Measurements from ENCODE around the gene OPRL1.

OPRL1 gene

GRCh38 chr20:64042054-64042781, 37.7 kb upstream of the OPRL1 start:
- peak; percentile 41 for DNase-seq

DNA sequence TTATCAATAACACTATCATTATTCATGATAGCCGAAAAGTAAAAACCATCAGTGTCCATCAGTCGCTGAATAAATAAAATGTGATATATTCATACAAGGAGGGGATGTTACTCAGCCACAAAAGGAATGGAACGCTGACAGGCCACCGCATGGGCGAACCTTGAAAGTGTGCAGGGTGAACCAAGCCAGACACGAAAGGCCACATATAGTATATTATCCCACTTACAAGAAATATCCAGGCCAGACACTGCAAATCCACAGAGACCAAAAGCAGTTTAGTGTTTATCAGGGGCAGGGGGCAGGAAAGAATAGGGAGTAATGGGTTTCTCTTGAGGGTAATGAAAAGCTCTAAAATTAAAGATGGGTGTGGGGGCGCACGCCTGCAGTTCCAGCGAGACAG, 36.1 kb upstream of the OPRL1 start:
- DNase-seq = no peak

DNA sequence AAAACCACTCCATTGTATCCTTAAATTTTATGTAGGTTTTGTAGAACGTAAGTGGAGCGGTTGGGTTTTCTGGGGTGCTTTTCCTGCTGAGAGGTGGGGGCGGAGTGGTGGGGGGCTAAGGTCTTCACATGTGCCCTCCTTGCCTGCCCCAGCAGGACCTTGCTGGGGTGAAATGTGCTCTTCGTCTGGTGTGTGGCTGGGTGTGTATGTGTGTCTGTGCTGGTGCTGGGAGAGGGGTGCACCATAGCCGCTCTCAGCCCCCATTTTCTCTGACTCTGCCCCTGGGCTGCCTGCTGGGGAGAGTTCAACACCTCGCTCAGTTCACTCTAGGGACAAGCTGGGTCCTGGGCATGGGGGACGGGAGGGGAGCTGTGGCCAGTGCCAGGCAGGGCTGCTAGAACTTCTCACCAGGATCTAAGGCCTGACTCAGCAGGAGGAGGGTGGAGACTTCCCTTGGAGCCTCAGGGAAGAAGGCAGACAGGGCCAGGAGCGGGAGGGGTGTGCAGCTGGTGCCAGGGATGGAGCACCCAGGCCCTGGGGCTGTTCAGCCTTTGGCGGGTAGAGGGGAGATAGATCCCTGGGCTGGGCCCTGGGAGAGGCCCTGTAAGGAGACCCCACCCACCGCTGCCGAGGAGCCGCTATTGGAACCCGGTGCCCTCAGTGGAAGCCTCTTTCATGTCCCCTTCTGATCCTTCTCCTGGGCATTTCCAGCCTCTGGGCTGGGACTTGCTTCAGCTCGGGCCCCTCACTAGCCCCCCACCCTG, 35.2 kb upstream of the OPRL1 start:
- no peak for DNase-seq

GRCh38 chr20:64045346-64046011, 34.4 kb upstream of the OPRL1 start:
- DNase-seq = no peak

DNA sequence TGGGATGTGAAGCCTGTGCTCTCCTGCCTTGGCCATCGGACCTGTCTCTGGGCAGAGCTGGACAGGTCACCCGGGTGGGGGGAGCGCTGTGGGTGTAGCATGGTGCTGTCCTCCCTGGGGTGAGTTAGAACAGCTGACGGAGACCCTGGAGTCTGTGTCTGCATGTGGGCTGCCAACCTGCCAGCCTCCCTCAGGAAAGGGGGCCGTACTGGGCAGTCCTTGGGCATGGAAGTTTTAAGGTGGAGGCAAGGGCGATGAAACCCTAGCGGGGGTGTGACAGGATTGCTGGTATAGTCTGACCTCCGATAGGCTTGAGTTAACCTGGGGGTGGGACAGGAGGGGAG, 32.9 kb upstream of the OPRL1 start:
- no peak for DNase-seq

- no peak for DNase-seq
These were observed 31.9 kb upstream of the OPRL1 start for GRCh38 chr20:64047968-64048401.

DNA sequence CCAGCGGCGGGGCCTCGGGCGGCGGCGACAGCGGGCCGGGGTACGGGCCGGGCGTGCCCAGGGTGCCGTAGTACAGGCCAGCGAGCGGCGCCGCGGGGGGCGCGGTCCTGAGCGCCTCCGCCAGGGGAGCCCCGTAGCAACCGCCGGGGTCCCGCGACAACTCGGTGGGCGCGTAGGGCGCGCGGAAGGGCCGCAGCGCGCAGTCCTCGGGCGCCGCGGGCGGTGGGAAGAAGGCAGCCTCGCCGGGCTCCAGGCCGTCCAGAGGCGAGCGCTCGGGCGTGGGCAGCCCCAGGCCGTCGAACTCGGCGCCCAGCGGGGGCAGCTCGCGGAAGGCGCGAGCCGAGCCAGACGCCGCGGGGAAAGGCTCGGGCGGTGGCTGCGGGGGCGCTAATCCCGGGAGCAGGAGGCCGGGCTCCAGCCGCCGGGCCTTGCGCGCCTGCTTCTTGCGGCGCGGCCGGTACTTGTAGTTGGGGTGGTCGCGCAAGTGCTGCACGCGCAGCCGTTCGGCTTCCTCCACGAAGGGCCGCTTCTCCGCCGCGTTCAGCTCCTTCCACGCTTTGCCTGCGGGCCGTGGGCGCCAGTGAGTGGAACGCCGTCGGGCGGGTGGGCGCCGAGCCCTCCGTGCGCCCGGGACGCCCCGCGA, 31.4 kb upstream of the OPRL1 start:
- DNase-seq = no peak

- DNase-seq = no peak
These were observed 30.6 kb upstream of the OPRL1 start, which contains the start of gene SOX18 for GRCh38 chr20:64049060-64049877. TSS of gene SOX18 (minus strand) at chr20:64049639. CDS start at chr20:64049516, 123 bp downstream.

GRCh38 chr20:64049878-64050260, 30.0 kb upstream of the OPRL1 start:
- DNase-seq = no peak

- no peak for DNase-seq
These were observed 29.4 kb upstream of the OPRL1 start for GRCh38 chr20:64050261-64051032.

DNA sequence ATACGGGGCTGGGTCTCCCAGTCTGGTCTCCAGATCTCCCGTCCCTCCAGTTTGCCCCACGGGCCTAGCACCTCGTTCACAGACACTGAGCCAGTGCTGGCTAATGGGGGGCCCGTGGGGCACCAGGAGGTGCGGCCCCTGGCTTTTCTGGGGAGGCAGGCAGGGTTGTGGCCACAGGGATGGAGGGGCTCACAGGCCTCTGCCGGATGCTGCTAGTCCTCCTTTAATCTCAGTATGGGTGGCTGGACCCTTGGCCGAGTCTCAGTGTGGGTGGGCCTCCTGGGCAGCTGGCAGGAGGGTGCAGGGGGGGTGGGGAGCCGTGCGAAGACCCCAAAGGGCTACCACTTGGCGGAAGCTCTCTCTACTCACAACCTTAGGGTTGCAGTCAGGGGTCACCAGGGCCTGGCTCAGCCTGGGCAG, 28.8 kb upstream of the OPRL1 start:
- DNase-seq = no peak

- no peak for DNase-seq
These were observed 28.1 kb upstream of the OPRL1 start for GRCh38 chr20:64051561-64052325.

GRCh38 chr20:64052326-64052722, 27.6 kb upstream of the OPRL1 start:
- DNase-seq = no peak

- DNase-seq = no peak
These were observed 26.7 kb upstream of the OPRL1 start for GRCh38 chr20:64052987-64053840.

GRCh38 chr20:64053841-64054661, 25.8 kb upstream of the OPRL1 start:
- no peak for DNase-seq

DNA sequence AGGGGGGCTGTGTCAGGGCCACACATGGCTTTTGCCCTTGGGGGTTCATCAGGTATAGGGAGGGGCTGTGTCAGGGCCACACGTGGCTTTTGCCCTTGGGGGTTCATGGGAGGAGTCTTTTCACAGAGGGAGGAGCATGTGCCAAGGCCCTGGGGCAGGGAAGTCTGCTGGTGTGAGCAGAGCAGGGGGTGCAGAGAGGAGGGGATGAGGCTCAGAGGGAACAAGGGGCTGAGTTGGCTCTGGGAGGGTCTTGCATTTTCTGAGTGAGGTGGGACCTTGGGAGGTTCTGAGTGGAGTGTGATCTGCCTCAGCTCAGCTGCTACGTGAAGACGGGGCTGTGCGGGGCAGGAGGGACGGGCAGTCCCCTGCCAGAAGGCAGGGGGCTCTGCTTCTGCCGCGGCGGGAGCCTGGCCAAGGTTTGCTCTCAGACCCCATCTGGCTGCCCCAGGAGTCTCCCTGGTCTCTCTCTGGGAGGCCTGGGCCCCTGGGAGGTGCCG, 24.4 kb upstream of the OPRL1 start:
- no peak for DNase-seq

DNA sequence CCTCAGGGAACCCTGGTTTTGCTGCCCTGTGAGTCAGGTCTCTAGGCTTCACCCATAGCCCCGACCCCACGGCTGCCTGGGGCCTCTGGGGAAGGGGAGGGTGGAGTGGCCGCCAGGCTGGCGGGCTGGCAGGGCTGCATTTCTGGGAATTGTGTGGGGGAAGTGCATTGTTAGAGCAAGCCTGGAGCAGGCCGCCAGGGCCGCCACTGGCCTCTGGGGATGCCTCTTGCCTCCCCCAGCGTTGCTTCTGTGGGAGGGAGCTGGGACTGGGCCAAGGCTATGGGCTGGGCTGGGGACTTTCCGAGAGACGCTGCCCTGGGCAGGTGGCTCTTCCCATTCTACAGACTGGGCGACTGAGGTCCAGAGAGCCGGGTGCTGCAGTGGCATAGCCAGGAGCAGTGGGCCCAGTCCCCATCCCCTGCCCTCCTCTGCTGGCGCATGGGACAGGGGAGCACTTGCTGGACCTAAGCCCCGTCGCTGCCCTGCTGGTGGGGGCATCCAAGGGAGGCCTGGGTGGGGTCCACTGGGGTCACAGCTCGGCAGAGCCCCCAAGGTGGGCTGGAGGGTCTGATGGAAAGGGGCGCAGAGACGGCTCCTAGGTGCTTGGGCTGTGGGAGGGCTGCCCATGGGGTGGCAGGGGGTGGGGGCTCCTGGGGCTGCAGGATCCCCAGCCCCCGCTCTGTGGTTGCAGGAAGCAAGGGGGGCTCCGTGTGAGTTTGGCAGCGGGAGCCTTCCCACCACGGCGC, 23.8 kb upstream of the OPRL1 start:
- DNase-seq = no peak

GRCh38 chr20:64056639-64056888, 23.3 kb upstream of the OPRL1 start:
- DNase-seq = no peak

Measured in activated CD4-positive, CD25-positive, alpha-beta regulatory T cell treated with anti-CD3 and anti-CD28 coated beads, Interleukin-2, amount 50 U/mL, for 72 hours (primary cell).